Fibroblast of lung (primary cell): ENCODE data around the gene ASAP2. TPM values are rescaled to one million over a fixed set of nuclear protein-coding genes. Genes with fewer than 3 reads are reported as not detected.

ENCODE experiments used
- DNase-seq, 2 donors: peaks; one replicate each; pipeline versions ENCODE4 v3.0.0 to v3.0.0-alpha.2; 2010; ENCODE audit warnings: low read depth in 2 of 2
- H2AFZ ChIP-seq: 2 replicates; pipeline ENCODE4 v1.5.1; 2012; ENCODE audit warnings: low read length, control low read depth, inconsistent platforms
- H3K27ac ChIP-seq: 2 replicates; pipeline ENCODE4 v1.5.1; 2011; ENCODE audit warnings: low read length, control low read depth; ENCODE audit not compliant: insufficient read depth
- H3K27me3 ChIP-seq: 2 replicates; pipeline ENCODE4 v1.5.1; 2011; ENCODE audit warnings: mild to moderate bottlenecking, low read length; ENCODE audit not compliant: control insufficient read depth, insufficient read depth
- H3K36me3 ChIP-seq: 2 replicates; pipeline ENCODE4 v1.5.1; 2011; ENCODE audit warnings: low read length; ENCODE audit not compliant: control insufficient read depth, insufficient read depth
- H3K4me1 ChIP-seq: 2 replicates; pipeline ENCODE4 v1.5.1; 2011; ENCODE audit warnings: low read length; ENCODE audit not compliant: control insufficient read depth, insufficient read depth; ENCODE audit errors: extremely low read depth
- H3K4me2 ChIP-seq: 2 replicates; pipeline ENCODE4 v1.5.1; 2011; ENCODE audit warnings: low read length, control low read depth; ENCODE audit not compliant: insufficient read depth; ENCODE audit errors: extremely low read depth
- H3K4me3 ChIP-seq, 4 experiments: fragments of 200-600 bp in 1 of 4; sonication (generic) in 1 of 4; replicated peaks in 1 of 4; 2 replicates each; pipeline ENCODE4 v1.5.1; 2011 to 2016; ENCODE audit warnings: low read length in 4 of 4, low read depth in 3 of 4, mild to moderate bottlenecking in 3 of 4, control low read depth in 2 of 4, inconsistent platforms in 1 of 4, mixed read lengths in 1 of 4; ENCODE audit not compliant: insufficient read depth in 1 of 4; ENCODE audit errors: control extremely low read depth in 1 of 4
- H3K79me2 ChIP-seq: 2 replicates; pipeline ENCODE4 v1.5.1; 2012; ENCODE audit warnings: mild to moderate bottlenecking, low read length, inconsistent platforms; ENCODE audit not compliant: control insufficient read depth, insufficient read depth
- H3K9ac ChIP-seq: 2 replicates; pipeline ENCODE4 v1.5.1; 2011; ENCODE audit warnings: mild to moderate bottlenecking, low read length, control low read depth; ENCODE audit not compliant: insufficient read depth
- H3K9me3 ChIP-seq: 2 replicates; pipeline ENCODE4 v1.5.1; 2012; ENCODE audit warnings: low read depth, low read length; ENCODE audit not compliant: control insufficient read depth, insufficient read depth
- H4K20me1 ChIP-seq: 2 replicates; pipeline ENCODE4 v1.5.1; 2011; ENCODE audit warnings: low read length; ENCODE audit not compliant: control insufficient read depth, insufficient read depth; ENCODE audit errors: extremely low read depth
- EZH2 ChIP-seq: IDR thresholded peaks from 2 replicates; pipeline ENCODE4 v1.5.1; 2012; ENCODE audit warnings: low read length, control low read depth, mild to moderate bottlenecking; ENCODE audit errors: missing control alignments
- polyA plus RNA-seq, 2 donors: library from polyadenylated mRNA; depleted of rRNA in 1 of 2; stranded (reverse) in 1 of 2; unstranded in 1 of 2; fragments of >200 nt; gene quantifications; 2 replicates each; pipeline ENCODE4 v1.2.1, GENCODE V29; 2011 to 2012; ENCODE audit warnings: missing spikeins in 1 of 2
- total RNA-seq: library from RNA; depleted of rRNA; stranded (reverse); fragments of >200 nt; gene quantifications from 2 replicates; pipeline ENCODE4 v1.2.1, GENCODE V29; 2014
- TF ChIP-seq, protein P1 (sequence below), 2 donors: IDR thresholded peaks in 1 of 2; conservative IDR thresholded peaks in 1 of 2; 1 replicate in 1 of 2; 2 replicates in 1 of 2; pipeline ENCODE4 v1.5.1; 2011 to 2012; ENCODE audit warnings: low read length in 2 of 2, control low read depth in 1 of 2, inconsistent platforms in 1 of 2, low read depth in 1 of 2, mild to moderate bottlenecking in 1 of 2

ASAP2 gene
- total and polyA plus RNA-seq, 2 donors (not counting 1 experiment from before 2014, with no cell fraction given), result 19.2 to 19.9 TPM

GRCh38 chr2:9228781-9229469 is 22.3 kb downstream of the ASAP2 start:
- no peak for DNase-seq
- Histone ChIP-seq H3K27ac (peak overlapping the region; percentile 28), H4K20me1 (no peaks in the 10 kb centered on the region), H3K27me3 (no peaks in the 10 kb centered on the region), H3K9me3 (no peaks in the 10 kb centered on the region), H2AFZ (no peak overlapping the region), H3K36me3 (no peaks in the 10 kb centered on the region), H3K4me1 (peaks cover 26% of the 10 kb centered on the region), H3K4me2 (no peak overlapping the region), H3K4me3 (no peak overlapping the region), H3K79me2 (peaks cover 69% of the 10 kb centered on the region), H3K9ac (no peak overlapping the region)
- TF ChIP-seq EZH2, result no peak
- TF ChIP-seq, protein P1, sequence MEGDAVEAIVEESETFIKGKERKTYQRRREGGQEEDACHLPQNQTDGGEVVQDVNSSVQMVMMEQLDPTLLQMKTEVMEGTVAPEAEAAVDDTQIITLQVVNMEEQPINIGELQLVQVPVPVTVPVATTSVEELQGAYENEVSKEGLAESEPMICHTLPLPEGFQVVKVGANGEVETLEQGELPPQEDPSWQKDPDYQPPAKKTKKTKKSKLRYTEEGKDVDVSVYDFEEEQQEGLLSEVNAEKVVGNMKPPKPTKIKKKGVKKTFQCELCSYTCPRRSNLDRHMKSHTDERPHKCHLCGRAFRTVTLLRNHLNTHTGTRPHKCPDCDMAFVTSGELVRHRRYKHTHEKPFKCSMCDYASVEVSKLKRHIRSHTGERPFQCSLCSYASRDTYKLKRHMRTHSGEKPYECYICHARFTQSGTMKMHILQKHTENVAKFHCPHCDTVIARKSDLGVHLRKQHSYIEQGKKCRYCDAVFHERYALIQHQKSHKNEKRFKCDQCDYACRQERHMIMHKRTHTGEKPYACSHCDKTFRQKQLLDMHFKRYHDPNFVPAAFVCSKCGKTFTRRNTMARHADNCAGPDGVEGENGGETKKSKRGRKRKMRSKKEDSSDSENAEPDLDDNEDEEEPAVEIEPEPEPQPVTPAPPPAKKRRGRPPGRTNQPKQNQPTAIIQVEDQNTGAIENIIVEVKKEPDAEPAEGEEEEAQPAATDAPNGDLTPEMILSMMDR (conservative IDR thresholded peaks at IDR 0.05 in 1 of 2, IDR thresholded peaks at IDR 0.05 in 1 of 2; ENCODE audit: low read depth in 1 of 2, low read length in 2 of 2), result no peak

DNA sequence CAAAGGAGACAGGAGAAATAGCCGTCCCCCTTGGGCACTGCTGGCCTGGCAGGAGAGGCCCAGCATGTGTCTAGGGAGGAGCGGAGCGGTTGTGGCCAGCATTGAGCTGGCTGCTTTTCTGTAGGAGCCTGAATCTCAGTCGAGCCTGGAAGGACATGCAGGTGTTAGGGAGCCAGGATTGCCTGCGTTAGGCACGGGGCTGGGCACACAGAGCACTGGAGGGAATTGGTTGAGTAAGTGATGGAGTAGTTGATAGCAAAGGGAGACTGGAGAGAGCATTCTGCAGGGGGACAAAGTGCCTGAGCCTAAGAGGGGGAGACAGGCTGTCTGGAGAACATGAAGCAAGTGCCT is 22.8 kb downstream of the ASAP2 start:
- TF ChIP-seq, protein P1 (conservative IDR thresholded peaks at IDR 0.05 in 1 of 2, IDR thresholded peaks at IDR 0.05 in 1 of 2; ENCODE audit: low read depth in 1 of 2, low read length in 2 of 2), result no peak
- TF ChIP-seq EZH2, result no peak
- no peak overlapping the region for H3K4me3 ChIP-seq
- H3K27ac ChIP-seq, result peak overlapping the region; percentile 28
- H3K4me2 ChIP-seq, result no peak overlapping the region
- peaks cover 66% of the 10 kb centered on the region for H3K79me2 ChIP-seq
- no peak for DNase-seq
- H3K36me3 ChIP-seq, result no peaks in the 10 kb centered on the region
- peaks cover 30% of the 10 kb centered on the region for H3K4me1 ChIP-seq
- no peaks in the 10 kb centered on the region for H4K20me1 ChIP-seq
- no peaks in the 10 kb centered on the region for H3K9me3 ChIP-seq
- no peaks in the 10 kb centered on the region for H3K27me3 ChIP-seq
- no peak overlapping the region for H3K9ac ChIP-seq
- H2AFZ ChIP-seq, result no peak overlapping the region

GRCh38 chr2:9230051-9230802 is 23.6 kb downstream of the ASAP2 start:
- DNase-seq, result peak; percentile 40 to 67
- H3K27ac ChIP-seq, result peak overlapping the region; percentile 20
- H3K4me2 ChIP-seq, result peak overlapping the region; percentile 7
- no peak overlapping the region for H3K4me3 ChIP-seq
- no peak overlapping the region for H2AFZ ChIP-seq
- peaks cover 37% of the 10 kb centered on the region for H3K4me1 ChIP-seq
- H3K9me3 ChIP-seq, result no peaks in the 10 kb centered on the region
- H3K9ac ChIP-seq, result no peak overlapping the region
- H4K20me1 ChIP-seq, result no peaks in the 10 kb centered on the region
- H3K27me3 ChIP-seq, result no peaks in the 10 kb centered on the region
- no peaks in the 10 kb centered on the region for H3K36me3 ChIP-seq
- peaks cover 59% of the 10 kb centered on the region for H3K79me2 ChIP-seq
- TF ChIP-seq, protein P1 (conservative IDR thresholded peaks at IDR 0.05 in 1 of 2, IDR thresholded peaks at IDR 0.05 in 1 of 2; ENCODE audit: low read depth in 1 of 2, low read length in 2 of 2), result peak in 1 of 2 donors; percentile 23
- TF ChIP-seq EZH2, result no peak
